ENCODE data around the gene SMCO2. TPM values are rescaled to one million over a fixed set of nuclear protein-coding genes. Genes with fewer than 3 reads are reported as not detected.

Gene SMCO2
- polyA plus RNA-seq, 3 donors = 17.4 TPM; not detected in 2

DNA sequence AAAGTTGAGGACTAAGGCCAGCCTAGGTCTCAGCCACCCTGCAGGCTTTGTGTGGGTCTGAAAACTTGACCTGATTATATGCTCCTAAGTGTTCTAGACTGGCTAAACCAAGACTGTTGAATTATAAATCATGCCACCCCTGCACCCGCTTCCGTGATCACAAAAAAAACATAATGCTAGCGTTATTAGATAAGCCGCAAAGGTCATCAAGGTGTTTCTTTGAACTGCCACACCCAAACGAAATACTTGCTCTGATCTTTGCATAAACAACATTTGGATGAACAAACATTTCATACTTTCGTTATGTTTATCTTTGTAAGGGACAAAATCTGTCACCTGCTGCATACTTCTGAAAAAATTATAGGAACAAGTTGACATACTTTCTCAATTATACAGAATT, 2.5 kb downstream of the SMCO2 start:
- no peak overlapping the region for H3K9ac ChIP-seq (ENCODE audit: insufficient read depth, low read length, poor library complexity, severe bottlenecking)
- Mint-ChIP-seq H3K4me3 (no peak overlapping the region), H3K9me3 (peaks cover 6 to 12% (median 9%) of the 10 kb centered on the region in 7 donors), H3K36me3 (no peaks in the 10 kb centered on the region), H3K4me1 (no peaks in the 10 kb centered on the region), H3K27me3 (ENCODE audit: low read depth in 3 of 3) (no peaks in the 10 kb centered on the region), H3K27ac (no peak overlapping the region)
- 100% methylated on average over 2 of the region's 6 CpGs for WGBS (ENCODE audit: insufficient coverage)
- no peaks in the 10 kb centered on the region for H3K27me3 ChIP-seq (ENCODE audit: control insufficient read depth in 2 of 2, insufficient read depth in 2 of 2, low read length in 2 of 2)
- no peaks in the 10 kb centered on the region for H3K79me2 ChIP-seq (ENCODE audit: insufficient read depth, low read length)
- H3K36me3 ChIP-seq (replicated peaks in 1 of 2; ENCODE audit: control insufficient read depth in 1 of 2, insufficient read depth in 2 of 2, low read length in 2 of 2) = no peaks in the 10 kb centered on the region
- no peak overlapping the region for H3K4me2 ChIP-seq (replicated peaks; ENCODE audit: extremely low read depth, low read length, poor library complexity, severe bottlenecking)
- H4K20me1 ChIP-seq (ENCODE audit: insufficient read depth, low read length) = no peaks in the 10 kb centered on the region
- TF ChIP-seq, protein P1, sequence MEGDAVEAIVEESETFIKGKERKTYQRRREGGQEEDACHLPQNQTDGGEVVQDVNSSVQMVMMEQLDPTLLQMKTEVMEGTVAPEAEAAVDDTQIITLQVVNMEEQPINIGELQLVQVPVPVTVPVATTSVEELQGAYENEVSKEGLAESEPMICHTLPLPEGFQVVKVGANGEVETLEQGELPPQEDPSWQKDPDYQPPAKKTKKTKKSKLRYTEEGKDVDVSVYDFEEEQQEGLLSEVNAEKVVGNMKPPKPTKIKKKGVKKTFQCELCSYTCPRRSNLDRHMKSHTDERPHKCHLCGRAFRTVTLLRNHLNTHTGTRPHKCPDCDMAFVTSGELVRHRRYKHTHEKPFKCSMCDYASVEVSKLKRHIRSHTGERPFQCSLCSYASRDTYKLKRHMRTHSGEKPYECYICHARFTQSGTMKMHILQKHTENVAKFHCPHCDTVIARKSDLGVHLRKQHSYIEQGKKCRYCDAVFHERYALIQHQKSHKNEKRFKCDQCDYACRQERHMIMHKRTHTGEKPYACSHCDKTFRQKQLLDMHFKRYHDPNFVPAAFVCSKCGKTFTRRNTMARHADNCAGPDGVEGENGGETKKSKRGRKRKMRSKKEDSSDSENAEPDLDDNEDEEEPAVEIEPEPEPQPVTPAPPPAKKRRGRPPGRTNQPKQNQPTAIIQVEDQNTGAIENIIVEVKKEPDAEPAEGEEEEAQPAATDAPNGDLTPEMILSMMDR (IDR thresholded peaks at IDR 0.05) = no peak
- no peak for DNase-seq
- H3K4me1 ChIP-seq (ENCODE audit: control insufficient read depth in 1 of 2, insufficient read depth in 2 of 2, low read length in 2 of 2) = no peaks in the 10 kb centered on the region
- no peak overlapping the region for H2AFZ ChIP-seq (ENCODE audit: insufficient read depth, low read depth, low read length, poor library complexity, severe bottlenecking)
- no peak overlapping the region for H3K27ac ChIP-seq (ENCODE audit: low read depth in 1 of 2, low read length in 2 of 2)
- intact Hi-C loops (cut with micrococcal nuclease) = no loop called here
- H3K9me3 ChIP-seq (replicated peaks in 1 of 2; ENCODE audit: control insufficient read depth in 1 of 2, insufficient read depth in 1 of 2, low read length in 2 of 2) = peaks cover 0 to 4% of the 10 kb centered on the region in 2 donors
- H3K4me3 ChIP-seq (replicated peaks in 1 of 3; ENCODE audit: low read depth in 2 of 3, low read length in 3 of 3) = no peak overlapping the region

DNA sequence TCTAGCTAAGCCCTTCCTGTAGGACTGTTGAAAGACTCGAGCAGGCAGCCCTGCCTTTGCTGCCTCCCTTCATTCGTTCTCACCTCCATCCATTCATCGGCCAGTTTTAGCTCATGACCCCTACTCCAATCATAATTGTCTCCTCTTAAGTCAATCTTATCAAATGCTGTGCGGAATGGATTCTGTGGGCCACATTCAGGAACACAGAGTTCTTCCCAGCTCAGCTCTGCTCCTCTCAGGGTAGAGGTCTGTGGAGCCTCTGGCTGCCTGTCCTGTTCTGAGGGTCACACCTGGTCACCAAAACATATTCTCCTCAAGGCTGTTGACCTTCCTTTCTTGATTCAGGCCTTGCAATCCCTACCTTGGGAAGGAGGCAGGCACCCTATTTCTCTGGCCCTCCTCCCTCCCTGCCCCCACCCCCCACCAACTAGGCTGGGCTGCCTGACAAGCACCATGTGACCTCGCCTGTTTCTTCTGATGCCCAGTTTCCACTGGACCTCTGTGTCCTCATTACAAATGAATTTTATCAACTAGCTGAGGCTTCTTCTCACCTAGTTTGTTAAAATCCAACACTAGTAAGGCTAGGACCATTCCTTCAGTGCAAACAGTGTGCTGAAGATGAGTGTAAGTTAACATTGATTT, 3.5 kb downstream of the SMCO2 start:
- Histone ChIP-seq H3K79me2 (ENCODE audit: insufficient read depth, low read length) (no peaks in the 10 kb centered on the region), H4K20me1 (ENCODE audit: insufficient read depth, low read length) (no peaks in the 10 kb centered on the region), H3K9me3 (replicated peaks in 1 of 2; ENCODE audit: control insufficient read depth in 1 of 2, insufficient read depth in 1 of 2, low read length in 2 of 2) (peaks cover 0 to 4% of the 10 kb centered on the region in 2 donors), H3K4me1 (ENCODE audit: control insufficient read depth in 1 of 2, insufficient read depth in 2 of 2, low read length in 2 of 2) (no peaks in the 10 kb centered on the region), H3K36me3 (replicated peaks in 1 of 2; ENCODE audit: control insufficient read depth in 1 of 2, insufficient read depth in 2 of 2, low read length in 2 of 2) (no peaks in the 10 kb centered on the region), H3K27ac (ENCODE audit: low read depth in 1 of 2, low read length in 2 of 2) (no peak overlapping the region), H3K4me3 (replicated peaks in 1 of 3; ENCODE audit: low read depth in 2 of 3, low read length in 3 of 3) (no peak overlapping the region), H3K9ac (ENCODE audit: insufficient read depth, low read length, poor library complexity, severe bottlenecking) (no peak overlapping the region), H3K4me2 (replicated peaks; ENCODE audit: extremely low read depth, low read length, poor library complexity, severe bottlenecking) (no peak overlapping the region), H2AFZ (ENCODE audit: insufficient read depth, low read depth, low read length, poor library complexity, severe bottlenecking) (no peak overlapping the region), H3K27me3 (ENCODE audit: control insufficient read depth in 2 of 2, insufficient read depth in 2 of 2, low read length in 2 of 2) (no peaks in the 10 kb centered on the region)
- no peaks in the 10 kb centered on the region for H3K36me3 Mint-ChIP-seq
- no peaks in the 10 kb centered on the region for H3K4me1 Mint-ChIP-seq
- H3K27ac Mint-ChIP-seq = no peak overlapping the region
- intact Hi-C loops (cut with micrococcal nuclease) = no loop called here
- DNase-seq = no peak
- WGBS (ENCODE audit: insufficient coverage) = 94% methylated on average over 5 of the region's 5 CpGs
- H3K9me3 Mint-ChIP-seq = peaks cover 7 to 13% (median 9%) of the 10 kb centered on the region in 7 donors
- H3K4me3 Mint-ChIP-seq = no peak overlapping the region
- TF ChIP-seq, protein P1 (IDR thresholded peaks at IDR 0.05) = no peak
- H3K27me3 Mint-ChIP-seq (ENCODE audit: low read depth in 3 of 3) = peaks cover 0 to under 1% (median 0%) of the 10 kb centered on the region in 3 donors
